Calu3 (cell line): ENCODE results near the gene VEGFB. TPM values are rescaled to one million over a fixed set of nuclear protein-coding genes. Genes with fewer than 3 reads are reported as not detected.

ENCODE experiments used
- BruUV-seq: library from RNA; stranded (reverse); fragments of 400-500 nt; replicated peaks from 2 replicates; lab custom pipeline; 2021; lab: Mats Ljungman, UMichigan
- CTCF ChIA-PET: fragments of 300-600 bp; sonication (Branson Sonifier 250); formaldehyde crosslinking; loops from one replicate; lab custom pipeline; 2022; ENCODE audit warnings: antibody characterized with exemption; lab: Charles Lee
- DNase-seq: peaks from one replicate; pipeline ENCODE4 v3.0.0; 2022
- H3K27ac Mint-ChIP-seq: one replicate; pipeline ENCODE4 v1.8.0; 2022; ENCODE audit warnings: mixed read lengths; ENCODE audit not compliant: unreplicated experiment
- H3K27me3 Mint-ChIP-seq: one replicate; pipeline ENCODE4 v1.8.0; 2022; ENCODE audit warnings: mixed read lengths; ENCODE audit not compliant: unreplicated experiment
- H3K36me3 Mint-ChIP-seq: one replicate; pipeline ENCODE4 v1.8.0; 2022; ENCODE audit warnings: mild to moderate bottlenecking, moderate library complexity, mixed read lengths; ENCODE audit not compliant: insufficient read depth, unreplicated experiment
- H3K4me1 Mint-ChIP-seq: one replicate; pipeline ENCODE4 v1.8.0; 2022; ENCODE audit warnings: mild to moderate bottlenecking, low read depth, mixed read lengths; ENCODE audit not compliant: unreplicated experiment
- H3K4me3 Mint-ChIP-seq: one replicate; pipeline ENCODE4 v1.8.0; 2022; ENCODE audit warnings: mild to moderate bottlenecking, low read depth, moderate library complexity, mixed read lengths; ENCODE audit not compliant: unreplicated experiment
- H3K9me3 Mint-ChIP-seq: one replicate; pipeline ENCODE4 v1.8.0; 2022; ENCODE audit warnings: low read depth, mixed read lengths; ENCODE audit not compliant: unreplicated experiment
- CTCF ChIP-seq: fragments of 200-600 bp; IDR thresholded peaks from one replicate; pipeline ENCODE4 v1.8.0; 2022; ENCODE audit warnings: antibody characterized with exemption; ENCODE audit not compliant: unreplicated experiment
- intact Hi-C: fragments of 100-400 bp; cut with micrococcal nuclease; formaldehyde crosslinking; loops from one replicate; pipeline ENCODE4 v1.10.0; 2022; ENCODE audit not compliant: unreplicated experiment
- total RNA-seq: library from RNA; stranded (reverse); gene quantifications from 2 replicates; pipeline ENCODE4 v1.2.3, GENCODE V29; 2022

The VEGFB gene
- total RNA-seq, 1 experiment from 2014 or later = 91.5 TPM

GRCh38 chr11:64281957-64282770 is 47.8 kb downstream of the VEGFB start:
- Mint-ChIP-seq H3K4me1 (peaks cover 22% of the 10 kb centered on the region), H3K27me3 (no peaks in the 10 kb centered on the region), H3K4me3 (no peak overlapping the region), H3K36me3 (peaks cover 41% of the 10 kb centered on the region), H3K27ac (no peak overlapping the region), H3K9me3 (no peaks in the 10 kb centered on the region)
- no peak for TF ChIP-seq CTCF
- no TSS peak for BruUV-seq
- DNase-seq = no peak
- intact Hi-C loops = no loop called here
- CTCF ChIA-PET = interaction anchor here (0.5 kb wide), 1 partner anchor 78 kb away, joined by 3 read pairs; no protein-coding TSS in a partner anchor

- TF ChIP-seq CTCF = no peak
- DNase-seq = no peak
- intact Hi-C loops = no loop called here
- H3K9me3 Mint-ChIP-seq = no peaks in the 10 kb centered on the region
- BruUV-seq = no TSS peak
- H3K27me3 Mint-ChIP-seq = no peaks in the 10 kb centered on the region
- H3K36me3 Mint-ChIP-seq = peaks cover 45% of the 10 kb centered on the region
- H3K4me1 Mint-ChIP-seq = peaks cover 22% of the 10 kb centered on the region
- H3K4me3 Mint-ChIP-seq = no peak overlapping the region
- CTCF ChIA-PET = no interaction called here
- H3K27ac Mint-ChIP-seq = no peak overlapping the region
These were observed 48.7 kb downstream of the VEGFB start for GRCh38 chr11:64283092-64283491.

- Mint-ChIP-seq H3K4me1 (peaks cover 22% of the 10 kb centered on the region), H3K4me3 (peak within 1 kb of the TSS; percentile 68), H3K27ac (peak within 1 kb of the TSS; percentile 63), H3K9me3 (no peaks in the 10 kb centered on the region), H3K36me3 (peaks cover 45% of the 10 kb centered on the region), H3K27me3 (peaks cover 4% of the 10 kb centered on the region)
- no TSS peak for BruUV-seq
- intact Hi-C loops = no loop called here
- no peak for TF ChIP-seq CTCF
- CTCF ChIA-PET = interaction anchor here (0.6 to 2.1 kb wide), 6 partner anchors 13 to 47 kb away, joined by 3 to 8 read pairs (median 5); partner anchors contain the start of genes PLCB3, PRDX5 and TRMT112
- peak; percentile 92 for DNase-seq
These were observed 49.9 kb downstream of the VEGFB start, which contains the start of gene BAD for GRCh38 chr11:64284048-64284961. BAD (minus strand) TSS chr11:64284665; CDS start chr11:64284368, 297 bp downstream.
